ENCODE data around the gene INSR.

Gene INSR

GRCh38 chr19:7294558-7295212, 471 bp upstream of the INSR start:
- no peak for DNase-seq

- no peak for DNase-seq
Measured at GRCh38 chr19:7292950-7293761, 1.1 kb downstream of the INSR start.

- no peak for DNase-seq
Measured at GRCh38 chr19:7292352-7292949, 1.8 kb downstream of the INSR start.

DNA sequence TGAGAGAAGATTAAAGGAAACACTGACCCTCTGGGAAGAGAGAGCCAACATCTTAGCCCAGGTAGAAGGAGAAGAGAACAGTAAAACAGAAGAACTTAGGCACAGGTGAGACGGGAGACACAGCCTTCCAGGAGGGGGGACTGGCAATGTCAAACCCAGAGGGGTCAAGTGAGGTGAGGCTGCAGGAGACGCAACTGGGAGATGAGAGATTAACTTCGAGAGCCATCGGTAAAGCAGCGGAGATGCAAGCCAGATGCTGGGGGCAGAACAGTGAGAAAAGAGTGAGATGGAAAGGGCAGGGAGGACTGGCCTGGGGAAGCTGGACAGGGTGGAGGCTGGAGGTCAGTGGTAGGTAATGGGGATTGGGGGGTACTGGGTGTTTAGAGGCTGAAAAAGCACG, 5.2 kb downstream of the INSR start:
- DNase-seq, result no peak

GRCh38 chr19:7288131-7288530, 6.1 kb downstream of the INSR start:
- DNase-seq, result no peak

GRCh38 chr19:7287722-7288121, 6.5 kb downstream of the INSR start:
- DNase-seq, result no peak

DNA sequence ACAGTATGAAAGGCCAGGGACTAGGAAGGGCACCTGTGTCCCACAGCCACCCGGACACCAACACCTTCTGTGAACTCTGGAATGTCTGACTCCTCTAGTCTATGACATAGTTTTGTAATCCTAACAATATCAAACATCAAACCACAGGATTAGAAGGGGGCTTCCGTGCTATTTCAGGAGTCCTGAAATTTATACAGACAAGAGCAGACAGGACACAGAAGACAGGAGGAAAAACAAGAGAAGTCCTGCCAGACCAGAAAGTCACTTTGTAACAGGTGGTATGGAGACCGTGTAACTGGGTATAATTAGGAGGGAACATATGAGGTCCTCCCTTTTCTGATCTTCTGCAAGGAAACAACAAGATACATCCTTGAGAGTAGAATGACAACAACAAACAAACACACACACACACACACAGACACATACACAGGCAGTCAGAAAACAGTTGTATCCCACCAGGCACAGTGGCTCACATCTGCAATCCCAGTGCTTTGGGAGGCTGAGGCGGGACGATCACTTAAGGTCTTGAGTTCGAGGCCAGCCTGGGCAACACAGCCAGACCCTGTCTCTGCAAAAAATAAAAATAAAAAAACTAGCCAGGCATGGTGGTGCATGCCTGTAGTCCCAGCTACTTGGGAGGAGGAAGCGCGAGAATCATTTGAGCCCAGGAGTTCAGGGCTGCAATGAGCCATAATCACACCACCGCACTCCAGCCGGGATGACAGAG, 13.1 kb downstream of the INSR start:
- DNase-seq, result no peak

DNA sequence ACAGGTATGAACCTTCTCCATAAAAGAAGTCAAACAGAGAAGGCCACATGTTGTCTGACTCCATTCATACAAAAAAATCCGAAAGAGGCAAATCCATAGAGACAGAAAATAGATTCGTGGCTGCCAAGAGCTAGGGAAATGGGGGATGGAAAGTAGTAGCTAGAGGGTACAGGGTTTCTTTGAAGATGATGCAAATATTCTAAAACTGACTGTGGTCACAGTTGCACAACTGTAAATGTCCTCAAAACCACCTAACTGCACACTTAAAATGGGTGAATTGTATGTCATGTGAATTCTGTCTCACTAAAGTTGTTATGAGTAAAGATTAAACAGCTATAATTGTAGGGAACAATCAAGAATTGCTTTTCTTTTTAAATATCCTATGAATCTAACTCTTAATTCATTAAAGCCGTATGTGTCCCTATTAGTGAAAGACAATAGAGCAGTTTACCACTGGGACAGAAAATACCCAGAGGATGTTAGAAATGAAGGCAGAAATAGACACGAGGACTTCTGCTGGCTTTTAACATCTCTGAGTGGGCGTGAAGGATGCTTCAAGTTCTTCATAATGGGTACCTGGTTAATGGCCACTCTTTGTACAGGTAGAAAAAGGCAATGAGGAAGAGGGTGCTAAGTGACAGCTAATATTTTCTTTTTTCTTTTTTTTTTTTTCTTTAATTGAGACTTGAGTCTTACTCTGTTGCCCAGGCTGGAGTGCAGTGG, 21.2 kb downstream of the INSR start:
- no peak for DNase-seq

GRCh38 chr19:7268705-7269098, 25.5 kb downstream of the INSR start:
- no peak for DNase-seq

DNA sequence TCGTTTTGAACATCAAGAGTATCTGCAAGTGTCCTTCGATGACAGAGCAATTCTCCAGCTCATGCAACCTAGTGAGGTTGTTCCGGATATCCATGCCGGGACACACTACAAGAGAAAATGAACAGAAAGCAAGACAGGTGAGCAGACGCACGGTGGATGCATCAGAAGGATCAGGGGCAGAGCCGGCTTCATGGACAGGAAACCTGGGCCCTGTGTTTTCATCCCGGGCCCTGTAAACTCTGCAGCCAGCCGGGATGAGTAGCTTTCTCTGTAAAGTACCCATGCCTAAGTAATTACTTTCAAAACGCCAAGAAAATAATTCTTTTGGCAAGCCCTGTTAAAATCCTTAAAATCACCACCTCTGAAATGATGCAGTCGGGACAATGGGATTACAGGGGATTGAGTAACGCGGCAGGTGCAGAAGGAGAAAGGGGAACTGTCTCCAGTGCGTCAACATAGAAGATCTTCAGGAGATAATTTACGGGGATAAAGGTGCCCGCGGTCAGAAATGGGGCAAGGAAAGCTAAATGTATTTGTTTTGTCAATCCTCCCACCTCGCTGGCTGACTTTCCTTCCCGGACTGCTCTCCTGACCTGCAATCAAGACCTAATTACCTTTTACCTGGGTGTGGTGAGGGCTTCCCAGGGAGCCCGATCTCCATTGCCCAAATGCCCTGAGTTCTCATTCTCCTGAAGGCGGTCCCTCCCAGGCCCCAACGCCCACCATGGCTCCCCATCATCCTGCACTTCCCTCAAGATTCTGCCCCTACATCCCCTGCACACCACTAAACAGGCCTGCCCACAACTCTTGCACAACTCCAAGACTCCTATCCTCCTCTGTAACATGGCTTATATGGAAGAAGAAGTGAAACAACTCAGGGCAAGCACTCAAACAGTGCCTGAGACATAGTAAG, 26.2 kb downstream of the INSR start:
- no peak for DNase-seq

GRCh38 chr19:7266832-7267231, 27.4 kb downstream of the INSR start:
- DNase-seq, result no peak

DNA sequence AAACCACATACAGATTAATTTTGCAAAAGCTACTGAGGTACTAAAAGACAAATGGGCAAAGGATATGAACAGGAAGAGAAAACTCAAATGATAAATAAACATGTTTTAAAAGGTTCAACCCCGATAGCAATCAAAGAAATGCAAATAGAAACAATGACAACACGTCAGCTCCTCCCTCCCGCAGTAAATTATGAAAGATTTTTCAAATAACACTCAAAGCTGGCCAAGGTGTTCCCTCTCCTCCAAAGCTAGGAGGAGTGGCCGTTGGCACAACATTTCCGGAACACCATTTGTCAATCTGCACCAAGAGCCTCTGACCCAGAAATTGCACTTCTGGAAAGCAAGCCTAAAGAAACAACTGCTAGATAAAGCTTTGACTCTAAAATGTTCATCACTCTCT, 28.3 kb downstream of the INSR start:
- no peak for DNase-seq

GRCh38 chr19:7264858-7265257, 29.4 kb downstream of the INSR start:
- no peak for DNase-seq

GRCh38 chr19:7263521-7263920, 30.7 kb downstream of the INSR start:
- no peak for DNase-seq

DNA sequence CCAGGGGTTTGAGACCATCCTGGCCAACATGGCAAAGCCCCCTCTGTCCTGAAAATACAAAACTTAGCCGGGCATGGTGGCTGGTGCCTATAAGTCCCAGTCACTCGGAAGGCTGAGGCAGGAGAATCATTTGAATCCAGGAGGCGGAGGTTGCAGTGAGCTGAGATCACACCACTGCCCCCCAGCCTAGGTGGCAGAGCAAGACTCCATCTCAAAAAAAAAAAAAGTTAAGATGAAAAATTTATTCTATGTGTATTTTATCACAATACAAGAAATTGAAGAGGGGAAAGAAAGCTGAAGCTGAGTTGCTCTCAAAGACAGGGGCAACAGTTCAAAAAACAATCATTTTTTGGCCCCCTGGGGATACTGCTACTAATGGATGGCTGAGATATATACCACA, 31.1 kb downstream of the INSR start:
- no peak for DNase-seq

DNA sequence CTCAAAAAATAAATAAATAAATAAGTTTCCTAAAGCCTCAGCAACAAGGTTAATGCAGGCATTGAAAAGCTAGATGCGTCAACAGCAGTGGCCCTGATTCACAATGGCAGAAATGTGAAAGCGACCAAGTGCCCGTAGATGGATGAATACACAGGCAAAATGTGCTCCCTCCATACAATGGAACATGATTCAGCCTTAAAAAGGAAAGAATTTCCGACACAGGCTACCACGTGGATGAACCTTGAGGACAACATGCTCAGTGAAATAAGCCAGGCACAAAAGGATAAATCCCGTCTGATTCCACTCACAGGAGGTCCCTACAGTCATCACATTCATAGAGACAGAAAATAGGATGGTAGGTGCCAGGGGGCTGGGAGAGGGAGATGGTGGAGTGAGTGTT, 31.7 kb downstream of the INSR start:
- DNase-seq, result no peak

DNA sequence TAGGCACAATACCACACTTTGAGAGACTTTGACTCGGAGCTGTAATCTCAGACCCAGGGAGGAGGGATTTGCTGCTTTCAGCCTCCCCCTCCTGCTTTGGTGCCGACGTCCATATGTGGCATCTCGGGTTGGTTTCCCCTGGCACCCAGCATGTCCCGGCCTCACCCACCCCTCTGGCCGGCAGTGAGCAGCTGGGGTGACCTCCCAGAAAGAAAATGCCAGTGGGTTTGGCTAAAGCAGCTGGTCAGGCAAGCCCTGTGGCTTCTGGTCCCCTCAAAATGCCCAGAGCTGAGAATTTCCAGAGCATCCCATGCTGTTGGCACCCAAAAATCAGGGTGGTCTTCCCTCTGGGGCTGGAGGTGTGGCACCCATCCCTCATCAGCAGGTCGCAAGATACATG, 34.1 kb downstream of the INSR start:
- DNase-seq, result no peak

DNA sequence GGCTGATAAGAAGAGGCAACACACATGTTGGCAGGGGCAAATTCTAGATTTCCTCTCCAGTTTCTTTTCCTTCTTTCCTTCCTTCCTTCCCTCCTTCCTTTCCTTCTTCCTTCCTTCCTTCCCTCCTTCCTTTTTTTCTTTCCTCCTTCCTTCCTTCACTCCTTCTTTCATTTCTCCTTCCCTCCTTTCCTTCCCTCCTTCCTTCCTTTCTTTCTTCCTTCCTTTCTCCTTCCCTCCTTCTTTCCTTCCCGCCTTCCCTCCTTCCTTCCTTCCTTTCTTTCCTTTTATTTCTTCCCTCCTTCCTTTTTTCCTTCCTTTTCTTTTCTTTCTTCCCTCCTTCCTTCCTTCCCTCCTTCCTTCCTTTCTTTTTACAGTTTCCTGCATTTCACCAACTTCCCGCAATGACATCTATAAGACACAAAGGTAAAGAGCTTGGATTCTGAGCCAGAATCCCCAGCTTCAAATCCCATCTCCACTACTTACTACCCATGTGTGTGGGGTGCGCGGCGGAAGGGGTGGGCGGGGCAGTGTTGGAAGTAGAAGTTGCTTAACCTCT, 35.3 kb downstream of the INSR start:
- no peak for DNase-seq

- DNase-seq, result no peak
Measured at GRCh38 chr19:7258041-7258839, 36.0 kb downstream of the INSR start.

Measured in activated effector memory CD4-positive, alpha-beta T cell treated with anti-CD3 and anti-CD28 coated beads, Interleukin-2, amount 50 U/mL, for 16 hours (primary cell).